Loucy (cell line): ENCODE data around the gene CFAP97D2.
A peak's percentile ranks its signal among the peaks of the same experiment; 100 is the strongest.

Source experiments
- H2AFZ ChIP-seq: fragments of 200-600 bp; sonication (generic); 2 replicates; pipeline ENCODE4 v1.6.0; 2016; ENCODE audit warnings: antibody characterized with exemption, mild to moderate bottlenecking, low read length, moderate library complexity
- H3F3A ChIP-seq: fragments of 200-600 bp; 2 replicates; pipeline ENCODE4 v1.6.0; 2016; ENCODE audit warnings: antibody characterized with exemption, low read depth, mild to moderate bottlenecking
- H3K27me3 ChIP-seq: fragments of 200-600 bp; sonication (generic); 2 replicates; pipeline ENCODE4 v1.6.1; 2014; ENCODE audit warnings: low read length, mild to moderate bottlenecking; ENCODE audit not compliant: insufficient read depth, poor library complexity, severe bottlenecking
- H3K36me3 ChIP-seq: fragments of 200-600 bp; sonication (generic); 2 replicates; pipeline ENCODE4 v1.6.1; 2016; ENCODE audit warnings: low read length; ENCODE audit not compliant: insufficient read depth
- H3K4me1 ChIP-seq: fragments of 200-600 bp; sonication (generic); 2 replicates; pipeline ENCODE4 v1.5.1; 2014; ENCODE audit warnings: low read length, mild to moderate bottlenecking; ENCODE audit not compliant: insufficient read depth, poor library complexity, severe bottlenecking
- H3K4me2 ChIP-seq: fragments of 200-600 bp; sonication (generic); 2 replicates; pipeline ENCODE4 v1.6.0; 2014; ENCODE audit warnings: antibody characterized with exemption, low read length, low read depth, mild to moderate bottlenecking; ENCODE audit not compliant: poor library complexity, severe bottlenecking
- H3K4me3 ChIP-seq: fragments of 200-600 bp; sonication (generic); 2 replicates; pipeline ENCODE4 v1.5.1; 2014; ENCODE audit warnings: low read length, mild to moderate bottlenecking, mixed read lengths; ENCODE audit not compliant: poor library complexity, severe bottlenecking
- H3K79me2 ChIP-seq: fragments of 200-600 bp; sonication (generic); 2 replicates; pipeline ENCODE4 v1.6.1; 2014; ENCODE audit warnings: low read length; ENCODE audit not compliant: insufficient read depth
- H3K9ac ChIP-seq: fragments of 200-600 bp; sonication (generic); 2 replicates; pipeline ENCODE4 v1.6.0; 2014; ENCODE audit warnings: mild to moderate bottlenecking, low read depth, low read length, moderate library complexity; ENCODE audit not compliant: poor library complexity, severe bottlenecking
- H3K9me2 ChIP-seq: fragments of 200-600 bp; sonication (generic); replicated peaks from 2 replicates; pipeline ENCODE4 v1.6.1; 2016; ENCODE audit warnings: low read depth, low read length, mixed read lengths
- H3K9me3 ChIP-seq: fragments of 200-600 bp; sonication (generic); 2 replicates; pipeline ENCODE4 v1.6.1; 2014; ENCODE audit warnings: mild to moderate bottlenecking, antibody characterized with exemption, low read length, low read depth; ENCODE audit not compliant: insufficient read depth
- H4K20me1 ChIP-seq: fragments of 200-600 bp; sonication (generic); 2 replicates; pipeline ENCODE4 v1.6.0; 2014; ENCODE audit warnings: antibody characterized with exemption, low read length, mild to moderate bottlenecking; ENCODE audit not compliant: insufficient read depth, poor library complexity, severe bottlenecking
- CTCF ChIP-seq: fragments of 200-600 bp; sonication (generic); conservative IDR thresholded peaks from 2 replicates; pipeline ENCODE4 v1.5.1; 2014; ENCODE audit warnings: mild to moderate bottlenecking, antibody characterized with exemption, low read length
- EZH2phosphoT487 ChIP-seq: fragments of 200-600 bp; IDR thresholded peaks from 2 replicates; pipeline ENCODE4 v1.6.1; 2018; ENCODE audit warnings: antibody characterized with exemption, mild to moderate bottlenecking, moderate library complexity, borderline replicate concordance

CFAP97D2 gene

GRCh38 chr13:114167426-114167825 is 11.6 kb upstream of the CFAP97D2 start:
- TF ChIP-seq CTCF (no peak), EZH2phosphoT487 (no peak)
- H3K9me2 ChIP-seq: no peaks in the 10 kb centered on the region
- peaks cover 2% of the 10 kb centered on the region; the same call in 1 of the 2 replicates for H3K9me3 ChIP-seq
- H3K4me2 ChIP-seq: no peak overlapping the region
- H3K36me3 ChIP-seq: no peaks in the 10 kb centered on the region
- peaks cover 34% of the 10 kb centered on the region for H3K4me1 ChIP-seq
- H3K9ac ChIP-seq: peak overlapping the region; percentile 17
- no peaks in the 10 kb centered on the region for H4K20me1 ChIP-seq
- H2AFZ ChIP-seq: no peak overlapping the region
- H3K4me3 ChIP-seq: no peak overlapping the region
- no peaks in the 10 kb centered on the region for H3K79me2 ChIP-seq
- H3F3A ChIP-seq: no peaks in the 10 kb centered on the region
- no peaks in the 10 kb centered on the region for H3K27me3 ChIP-seq

- Histone ChIP-seq H3K4me2 (no peak overlapping the region), H3K4me1 (peaks cover 30% of the 10 kb centered on the region)
- TF ChIP-seq CTCF: no peak
- no peak for TF ChIP-seq EZH2phosphoT487
These were observed 11.2 kb upstream of the CFAP97D2 start for GRCh38 chr13:114167885-114168284.

GRCh38 chr13:114173272-114173671 is 5.8 kb upstream of the CFAP97D2 start:
- TF ChIP-seq CTCF (no peak), EZH2phosphoT487 (no peak)
- H3F3A ChIP-seq: peaks cover 17% of the 10 kb centered on the region
- H2AFZ ChIP-seq: no peak overlapping the region

More at GRCh38 chr13:114167885-114168284, 11.2 kb upstream of the CFAP97D2 start:
- Histone ChIP-seq H3K27me3 (no peaks in the 10 kb centered on the region), H2AFZ (no peak overlapping the region), H3K9ac (no peak overlapping the region), H4K20me1 (no peaks in the 10 kb centered on the region), H3K4me3 (no peak overlapping the region), H3K79me2 (no peaks in the 10 kb centered on the region), H3K36me3 (no peaks in the 10 kb centered on the region), H3K9me3 (peaks cover 6% of the 10 kb centered on the region; the same call in 1 of the 2 replicates), H3F3A (no peaks in the 10 kb centered on the region), H3K9me2 (no peaks in the 10 kb centered on the region)

More at GRCh38 chr13:114173272-114173671, 5.8 kb upstream of the CFAP97D2 start:
- Histone ChIP-seq H3K36me3 (no peaks in the 10 kb centered on the region), H3K79me2 (no peaks in the 10 kb centered on the region), H3K9me2 (no peaks in the 10 kb centered on the region), H3K4me1 (peaks cover 40% of the 10 kb centered on the region), H3K4me2 (no peak overlapping the region), H3K4me3 (no peak overlapping the region), H3K9ac (no peak overlapping the region), H4K20me1 (no peaks in the 10 kb centered on the region), H3K9me3 (peaks cover 17% of the 10 kb centered on the region), H3K27me3 (no peaks in the 10 kb centered on the region)
